AG08396 (cell line): Measurements from ENCODE around the gene BRIX1.
"Not testable (repeated sequence)": the region's sequence is repeated elsewhere in the genome, so short reads cannot be mapped to it uniquely, and the experiment has no call there.

Source experiments
- DNase-seq: peaks from one replicate; pipeline ENCODE4 v3.0.0; 2012; ENCODE audit warnings: low spot score, mixed read lengths

Gene BRIX1

GRCh38 chr5:34914671-34915138, 806 bp upstream of the BRIX1 start:
- DNase-seq: peak; percentile 14

- DNase-seq: peak; percentile 5
Measured at GRCh38 chr5:34915856-34916192, 313 bp downstream of the BRIX1 start.

- DNase-seq: no peak
Measured at GRCh38 chr5:34916518-34916917, 1.0 kb downstream of the BRIX1 start.

GRCh38 chr5:34918025-34918424, 2.5 kb downstream of the BRIX1 start:
- no peak for DNase-seq

- no peak for DNase-seq
Measured at GRCh38 chr5:34919077-34919476, 3.6 kb downstream of the BRIX1 start.

GRCh38 chr5:34923256-34923655, 7.7 kb downstream of the BRIX1 start:
- not testable (repeated sequence) for DNase-seq

GRCh38 chr5:34923694-34924461, 8.4 kb downstream of the BRIX1 start:
- DNase-seq: peak; percentile 57

GRCh38 chr5:34924462-34924765, 8.9 kb downstream of the BRIX1 start:
- no peak for DNase-seq

- no peak for DNase-seq
Measured at GRCh38 chr5:34926318-34926888, 10.9 kb downstream of the BRIX1 start.

GRCh38 chr5:34927785-34928184, 12.3 kb downstream of the BRIX1 start:
- DNase-seq: no peak

GRCh38 chr5:34928267-34928666, 12.8 kb downstream of the BRIX1 start:
- DNase-seq: no peak

- DNase-seq: peak; percentile 98
Measured at GRCh38 chr5:34929134-34929719, 13.7 kb downstream of the BRIX1 start, which contains the start of gene DNAJC21. TSS of gene DNAJC21 (plus strand) at chr5:34929559. CDS start at chr5:34929820, 261 bp downstream.

- DNase-seq: peak; percentile 84
Measured at GRCh38 chr5:34929720-34930461, 14.4 kb downstream of the BRIX1 start.

- peak; percentile 26 for DNase-seq
Measured at GRCh38 chr5:34930462-34930844, 14.9 kb downstream of the BRIX1 start.

GRCh38 chr5:34930870-34931269, 15.4 kb downstream of the BRIX1 start:
- DNase-seq: peak; percentile 6

GRCh38 chr5:34932947-34933346, 17.4 kb downstream of the BRIX1 start:
- no peak for DNase-seq

GRCh38 chr5:34941936-34942335, 26.4 kb downstream of the BRIX1 start:
- no peak for DNase-seq

- no peak for DNase-seq
Measured at GRCh38 chr5:34944044-34944443, 28.5 kb downstream of the BRIX1 start.

GRCh38 chr5:34944460-34945047, 29.0 kb downstream of the BRIX1 start:
- DNase-seq: no peak

GRCh38 chr5:34957321-34957720, 41.8 kb downstream of the BRIX1 start:
- DNase-seq: no peak

GRCh38 chr5:34957857-34958690, 42.6 kb downstream of the BRIX1 start:
- peak; percentile 52 for DNase-seq
